ENCODE data around the gene MEGF10.
A peak's percentile ranks its signal among the peaks of the same experiment; 100 is the strongest.

Gene MEGF10

DNA sequence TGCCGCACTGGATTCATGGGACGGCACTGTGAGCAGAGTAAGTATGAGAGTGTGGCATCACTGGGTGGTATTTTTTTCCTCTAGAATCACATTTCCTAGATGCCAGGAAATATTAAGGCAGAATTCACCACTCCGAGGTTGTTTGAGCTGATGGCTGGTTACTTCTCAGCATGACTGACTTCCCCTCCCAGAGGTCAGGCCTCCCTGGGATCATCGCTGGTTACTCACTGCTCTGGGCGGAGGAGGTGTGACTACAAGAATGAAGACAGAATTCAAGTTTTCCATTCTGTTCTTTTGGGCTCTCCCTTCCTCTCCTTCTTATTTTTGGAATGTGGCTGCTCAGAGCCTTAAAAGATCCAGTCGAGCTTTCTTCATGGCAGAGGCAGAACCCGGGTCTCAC is 150.2 kb downstream of the MEGF10 start:
- no peak for DNase-seq (ENCODE audit: low read depth)

- no peak for DNase-seq (ENCODE audit: low read depth)
Observed at GRCh38 chr5:127441799-127442484, 151.3 kb downstream of the MEGF10 start.

- DNase-seq (ENCODE audit: low read depth) = no peak
Observed at GRCh38 chr5:127444171-127444570, 153.6 kb downstream of the MEGF10 start.

- no peak for DNase-seq (ENCODE audit: low read depth)
Observed at GRCh38 chr5:127445328-127445727, 154.7 kb downstream of the MEGF10 start.

- DNase-seq (ENCODE audit: low read depth) = no peak
Observed at GRCh38 chr5:127446626-127447025, 156.0 kb downstream of the MEGF10 start.

DNA sequence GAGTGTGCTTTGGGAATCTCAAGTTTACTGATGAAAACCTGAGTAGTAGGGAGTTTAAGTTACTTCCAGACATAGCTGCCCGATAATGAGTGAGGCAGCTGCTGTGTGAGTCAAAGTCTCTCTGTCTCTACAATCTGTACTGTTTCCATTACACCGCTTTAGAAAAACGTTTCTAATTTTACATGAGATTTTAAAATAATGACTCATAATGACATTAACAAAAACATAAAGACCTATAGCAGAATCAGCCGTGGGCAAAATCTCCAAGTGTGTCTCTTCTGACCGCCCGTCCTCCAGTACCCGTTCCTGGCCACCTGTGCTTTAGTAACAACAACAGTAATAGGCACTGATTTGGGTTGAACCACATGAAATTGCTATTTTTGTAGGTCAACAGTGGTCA is 157.2 kb downstream of the MEGF10 start:
- no peak for DNase-seq (ENCODE audit: low read depth)

DNA sequence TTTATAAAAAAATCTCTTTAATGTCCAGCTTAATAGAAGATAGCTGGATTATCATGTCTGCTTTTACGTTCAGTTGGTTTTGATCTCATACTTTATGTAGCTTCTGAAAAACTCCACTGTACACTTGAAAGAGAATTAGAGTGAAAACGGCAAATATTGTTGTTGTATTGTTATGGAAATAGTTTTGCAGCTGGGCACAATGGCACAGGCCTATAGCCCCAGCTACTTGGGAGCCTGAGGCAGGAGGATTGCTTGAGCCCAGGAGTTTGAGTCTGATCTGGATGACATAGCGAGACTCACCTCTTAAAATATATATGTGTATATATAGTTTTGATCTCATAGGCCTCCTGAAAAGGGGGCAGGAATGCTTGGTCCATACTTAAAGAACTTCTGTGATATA is 159.4 kb downstream of the MEGF10 start:
- no peak for DNase-seq (ENCODE audit: low read depth)

GRCh38 chr5:127451096-127451495 is 160.5 kb downstream of the MEGF10 start:
- no peak for DNase-seq (ENCODE audit: low read depth)

DNA sequence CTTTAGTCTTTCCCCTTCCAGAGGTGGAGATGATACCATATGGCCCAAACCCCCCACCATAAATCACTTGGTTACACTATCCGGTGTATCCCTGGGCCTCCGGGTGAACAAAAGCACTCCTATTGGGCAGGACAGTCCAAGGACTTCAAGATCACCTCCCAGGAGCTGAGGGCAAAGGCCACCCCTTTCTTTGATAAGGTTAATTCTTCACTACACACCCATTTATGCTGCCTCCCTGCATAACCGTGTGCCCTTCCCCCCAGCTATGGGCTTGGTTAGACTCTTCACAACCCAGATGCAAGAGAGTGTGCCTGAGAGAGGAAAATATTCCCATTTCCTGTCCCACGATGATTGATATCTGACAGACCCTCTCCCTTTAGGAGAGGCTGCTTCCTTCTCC is 162.0 kb downstream of the MEGF10 start:
- no peak for DNase-seq (ENCODE audit: low read depth)

GRCh38 chr5:127471211-127471610 is 180.6 kb downstream of the MEGF10 start:
- DNase-seq (ENCODE audit: low read depth) = no peak

DNA sequence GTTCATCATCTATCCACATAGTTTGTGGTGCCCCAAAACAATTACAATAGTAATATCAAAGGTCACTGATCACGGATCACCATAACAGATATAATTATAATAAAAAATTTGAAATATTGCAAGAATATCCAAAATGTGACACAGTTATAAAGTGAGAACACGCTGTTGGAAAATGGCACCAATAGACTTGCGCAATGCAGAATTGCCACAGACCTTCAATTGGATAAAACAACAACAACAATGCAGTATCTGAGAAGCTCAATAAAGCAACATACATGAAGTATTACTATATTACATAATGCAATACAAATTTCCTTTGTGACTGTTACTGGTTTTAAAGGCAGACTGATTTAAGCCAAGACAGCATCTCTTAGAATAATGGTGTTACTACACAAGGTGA is 182.1 kb downstream of the MEGF10 start:
- no peak for DNase-seq (ENCODE audit: low read depth)

- no peak for DNase-seq (ENCODE audit: low read depth)
Observed at GRCh38 chr5:127486471-127486870, 195.9 kb downstream of the MEGF10 start.

DNA sequence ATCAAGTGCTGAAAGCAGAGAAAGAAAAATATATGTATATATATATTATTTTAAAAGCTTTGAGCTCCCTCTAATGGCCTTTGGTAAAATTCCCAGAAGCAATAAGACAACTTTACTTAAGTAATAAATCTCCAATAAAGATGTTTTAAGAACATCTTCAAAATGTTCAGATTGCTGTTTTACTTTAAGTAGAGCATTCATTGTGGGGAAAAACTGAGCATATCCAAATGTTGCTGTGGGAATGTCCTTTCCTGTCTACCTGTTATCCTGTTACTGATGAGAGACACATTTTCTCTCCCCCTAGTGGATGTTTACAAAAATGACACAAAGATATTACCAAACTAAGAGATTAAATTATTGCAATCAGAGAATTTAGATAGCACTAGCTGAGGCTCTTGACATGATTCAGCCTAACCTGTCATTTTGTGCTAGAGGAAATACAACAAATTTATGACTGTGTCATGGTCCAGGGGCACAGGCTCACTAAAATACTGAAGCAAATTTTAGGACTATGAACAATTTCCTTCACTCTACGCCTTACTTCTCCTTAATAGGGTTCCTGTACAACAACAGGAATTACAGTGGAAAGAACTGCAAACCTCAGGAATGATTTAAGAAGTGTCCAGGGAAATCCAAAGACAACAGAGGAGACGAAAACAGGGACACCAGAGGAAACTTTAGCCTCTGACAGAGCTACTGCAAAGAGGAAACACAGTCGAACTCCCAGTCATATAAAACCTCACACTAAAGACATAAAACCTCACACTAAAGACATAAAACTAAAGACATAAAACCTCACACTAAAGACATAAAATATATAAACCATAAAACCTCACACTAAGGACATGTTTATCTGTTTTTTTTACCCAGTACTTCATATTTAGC is 202.5 kb downstream of the MEGF10 start:
- DNase-seq (ENCODE audit: low read depth) = peak; percentile 17

DNA sequence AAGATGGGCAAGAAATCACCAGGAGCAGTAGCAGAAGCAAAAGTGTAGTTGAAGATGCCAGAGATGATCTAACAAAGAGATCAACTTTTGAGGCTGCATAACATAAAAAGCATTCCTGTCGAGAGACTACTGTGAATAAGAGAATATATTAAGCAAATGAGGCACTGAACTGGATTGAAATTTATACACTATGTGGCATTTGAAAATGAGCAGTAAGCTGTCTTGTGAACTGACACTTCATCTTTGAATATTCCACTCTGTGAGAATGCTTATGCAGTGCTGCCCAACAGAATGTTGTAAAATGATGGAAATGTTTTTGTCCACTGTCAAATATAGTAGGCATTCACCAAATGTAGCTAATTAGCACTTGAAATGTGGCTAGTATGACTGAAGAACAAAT is 208.0 kb downstream of the MEGF10 start:
- DNase-seq (ENCODE audit: low read depth) = no peak

DNA sequence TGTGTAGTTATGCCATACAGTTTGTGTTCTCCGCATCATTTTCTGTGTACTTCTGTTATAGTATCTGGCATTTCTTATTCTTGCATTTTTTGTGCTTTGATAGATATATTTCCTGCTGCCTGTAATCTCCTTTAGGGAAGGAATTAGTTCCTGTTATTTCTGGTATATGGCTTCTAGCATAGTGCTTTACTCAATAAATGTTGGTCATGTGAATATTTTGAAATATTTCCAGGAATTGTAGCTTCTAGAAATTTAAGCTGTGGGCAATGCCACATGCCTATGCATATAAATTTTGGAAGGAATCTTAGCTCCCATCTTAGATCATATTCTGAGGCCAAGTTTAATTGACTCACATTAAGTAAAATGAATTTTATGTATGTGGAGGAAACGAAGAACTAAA is 215.3 kb downstream of the MEGF10 start:
- DNase-seq (ENCODE audit: low read depth) = no peak

DNA sequence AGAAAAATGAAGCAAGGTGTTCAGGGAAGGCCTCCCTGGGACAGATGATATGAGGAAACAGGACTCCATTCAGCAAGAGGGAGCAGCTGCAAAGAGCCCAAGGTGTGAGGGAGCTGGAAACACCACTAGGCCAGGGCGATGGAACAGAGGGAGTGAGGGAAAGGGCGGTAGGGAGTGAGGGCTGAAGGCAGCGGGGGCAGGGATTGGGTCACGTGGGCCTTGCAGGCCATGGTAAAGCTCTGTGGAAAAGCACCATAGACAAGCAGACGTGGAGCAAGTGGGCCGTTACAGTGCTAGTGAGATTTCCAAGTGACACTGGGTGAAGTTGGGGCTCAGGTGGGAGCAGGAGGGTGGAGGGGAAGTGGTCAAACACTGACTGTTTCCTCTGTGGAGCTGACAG is 216.0 kb downstream of the MEGF10 start:
- no peak for DNase-seq (ENCODE audit: low read depth)

DNA sequence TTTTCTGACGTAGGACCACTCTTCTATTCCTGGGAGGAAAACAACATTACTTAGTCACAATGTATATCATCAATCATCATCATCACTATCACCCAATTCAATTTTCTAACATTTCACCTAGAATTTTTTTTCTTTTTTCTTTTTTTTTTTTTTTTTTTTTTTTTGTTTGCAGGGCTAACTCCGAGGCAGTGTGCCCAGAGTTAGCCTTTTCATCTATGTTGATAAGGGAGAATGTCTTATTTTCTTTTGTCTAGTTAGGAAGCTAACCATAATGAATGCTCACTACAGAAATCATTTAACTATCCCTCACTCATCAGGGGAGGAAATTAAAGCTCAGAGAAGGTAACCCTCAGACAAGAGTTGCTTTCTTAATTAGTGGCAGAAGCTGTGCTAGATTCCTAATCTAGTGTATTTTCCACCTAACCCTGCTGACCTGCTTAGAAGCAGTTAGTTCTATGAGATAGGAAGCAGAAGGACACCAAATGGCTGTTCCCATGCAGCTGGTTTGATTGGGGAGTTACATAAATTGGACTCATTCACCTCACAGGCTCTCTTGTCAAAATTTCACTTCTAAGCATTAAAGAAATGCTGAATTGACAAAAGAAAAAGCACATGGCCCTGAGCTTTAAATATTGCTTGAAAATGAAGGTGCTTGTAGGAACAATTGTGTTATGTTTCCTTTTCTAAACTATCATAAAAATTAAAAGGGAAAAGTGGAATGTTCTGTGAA is 218.2 kb downstream of the MEGF10 start:
- no peak for DNase-seq (ENCODE audit: low read depth)
